Hepatocyte (in vitro differentiated cells): ENCODE results near the gene DPH1.

Source experiments
- CTCF ChIP-seq: fragments of 200-600 bp; sonication (generic); IDR thresholded peaks from 2 replicates; pipeline ENCODE4 v1.5.1; 2016; ENCODE audit warnings: antibody characterized with exemption, mild to moderate bottlenecking; ENCODE audit not compliant: poor library complexity
- EZH2 ChIP-seq: fragments of 200-600 bp; sonication (generic); IDR thresholded peaks from 2 replicates; pipeline ENCODE4 v1.6.1; 2016; ENCODE audit warnings: antibody characterized with exemption, mild to moderate bottlenecking, borderline replicate concordance
- EZH2phosphoT487 ChIP-seq: fragments of 200-600 bp; sonication (generic); IDR thresholded peaks from one replicate; pipeline ENCODE4 v1.6.1; 2018; ENCODE audit warnings: antibody characterized with exemption, mild to moderate bottlenecking, low read depth, moderate library complexity; ENCODE audit not compliant: unreplicated experiment, severe bottlenecking

GRCh38 chr17:2012499-2012898 lies 17.5 kb upstream of the DPH1 start:
- TF ChIP-seq CTCF (no peak), EZH2 (no peak), EZH2phosphoT487 (no peak)
